Endothelial cell of umbilical vein (primary cell): ENCODE results near the gene PAX5. TPM values are rescaled to one million over a fixed set of nuclear protein-coding genes. Genes with fewer than 3 reads are reported as not detected.

Source experiments
- BruUV-seq: library from RNA; stranded (reverse); fragments of 400-500 nt; replicated peaks from 2 replicates; lab custom pipeline; 2021; lab: Mats Ljungman, UMichigan
- CTCF ChIA-PET: fragments of 300-600, 350-600 bp; sonication (Branson Sonifier 250); formaldehyde crosslinking; loops from one replicate; lab custom pipeline; 2021; ENCODE audit warnings: antibody characterized with exemption, inconsistent platforms; lab: Charles Lee
- POLR2A ChIA-PET: fragments of 300-600, 350-600 bp; sonication (Branson Sonifier 250); formaldehyde crosslinking; loops from one replicate; lab custom pipeline; 2021; ENCODE audit warnings: antibody characterized with exemption, inconsistent platforms; lab: Charles Lee
- DNase-seq: peaks from one replicate; pipeline ENCODE4 v3.0.0-alpha.2; 2011; ENCODE audit warnings: low read depth, low spot score
- FAIRE-seq: peaks from 2 replicates; lab custom pipeline; 2011; peaks lifted over from hg19 to GRCh38; lab: Jason Lieb, UNC
- H2AFZ ChIP-seq: 2 replicates; pipeline ENCODE4 v1.6.0; 2012; ENCODE audit warnings: low read depth, low read length, control low read depth, inconsistent platforms
- H3K27ac ChIP-seq: 2 replicates; pipeline ENCODE4 v1.5.1; 2011; ENCODE audit warnings: low read depth, mild to moderate bottlenecking, control low read depth, low read length, moderate library complexity; ENCODE audit not compliant: insufficient read depth
- H3K27me3 ChIP-seq, 2 experiments: 2 replicates each; pipeline versions ENCODE4 v1.6.0 to v1.6.1; 2011; ENCODE audit warnings: low read length in 2 of 2, mixed read lengths in 1 of 2; ENCODE audit not compliant: control insufficient read depth in 2 of 2, insufficient read depth in 2 of 2
- H3K36me3 ChIP-seq, 2 experiments: 2 replicates in 1 of 2; 3 replicates in 1 of 2; pipeline ENCODE4 v1.5.1; 2011; ENCODE audit warnings: low read length in 2 of 2, mild to moderate bottlenecking in 1 of 2, moderate library complexity in 1 of 2; ENCODE audit not compliant: control insufficient read depth in 2 of 2, insufficient read depth in 2 of 2; ENCODE audit errors: extremely low read depth in 1 of 2
- H3K4me1 ChIP-seq: 3 replicates; pipeline ENCODE4 v1.5.1; 2011; ENCODE audit warnings: mild to moderate bottlenecking, low read length; ENCODE audit not compliant: control insufficient read depth, insufficient read depth; ENCODE audit errors: extremely low read depth
- H3K4me2 ChIP-seq: 2 replicates; pipeline ENCODE4 v1.6.1; 2011; ENCODE audit warnings: low read length, control low read depth, mixed read lengths; ENCODE audit not compliant: insufficient read depth
- H3K4me3 ChIP-seq, 3 experiments: fragments of 200-600 bp in 1 of 3; sonication (generic), shearing (Covaris generic) in 1 of 3; replicated peaks in 1 of 3; 2 replicates each; pipeline ENCODE4 v1.5.1; 2011 to 2016; ENCODE audit warnings: control low read depth in 3 of 3, low read length in 3 of 3, mild to moderate bottlenecking in 2 of 3, inconsistent platforms in 1 of 3, low read depth in 1 of 3, moderate library complexity in 1 of 3; ENCODE audit not compliant: insufficient read depth in 1 of 3
- H3K79me2 ChIP-seq: 2 replicates; pipeline ENCODE4 v1.6.0; 2012; ENCODE audit warnings: low read length, inconsistent platforms; ENCODE audit not compliant: control insufficient read depth, insufficient read depth
- H3K9ac ChIP-seq: replicated peaks from 2 replicates; pipeline ENCODE3; 2011; ENCODE audit warnings: low read length, control low read depth; ENCODE audit not compliant: insufficient read depth; ENCODE audit errors: extremely low read depth
- H3K9me1 ChIP-seq: replicated peaks from 3 replicates; pipeline ENCODE4 v1.6.0; 2011; ENCODE audit warnings: mild to moderate bottlenecking, low read length; ENCODE audit not compliant: control insufficient read depth, insufficient read depth; ENCODE audit errors: extremely low read depth
- H3K9me3 ChIP-seq: replicated peaks from 2 replicates; pipeline ENCODE4 v1.5.1; 2012; ENCODE audit warnings: low read length, inconsistent platforms; ENCODE audit not compliant: control insufficient read depth, insufficient read depth
- H4K20me1 ChIP-seq: replicated peaks from 2 replicates; pipeline ENCODE3; 2011; ENCODE audit warnings: mild to moderate bottlenecking, low read length; ENCODE audit not compliant: control insufficient read depth, insufficient read depth; ENCODE audit errors: extremely low read depth
- EZH2 ChIP-seq: IDR thresholded peaks from 2 replicates; pipeline ENCODE4 v1.6.1; 2012; ENCODE audit warnings: borderline replicate concordance, low read depth, mild to moderate bottlenecking, moderate library complexity, low read length, inconsistent platforms; ENCODE audit not compliant: severe bottlenecking
- GATA2 ChIP-seq: IDR thresholded peaks from 2 replicates; pipeline ENCODE4 v1.7.0; 2011; ENCODE audit warnings: low read depth, mild to moderate bottlenecking, moderate library complexity, mixed read lengths, low read length; ENCODE audit not compliant: insufficient read length, insufficient read depth
- JUN ChIP-seq: IDR thresholded peaks from 2 replicates; pipeline ENCODE4 v1.6.1; 2011; ENCODE audit warnings: borderline replicate concordance, low read depth; ENCODE audit not compliant: insufficient read length, insufficient read depth
- POLR2A ChIP-seq: IDR thresholded peaks from 2 replicates; pipeline ENCODE4 v1.6.1; 2012; ENCODE audit warnings: low read depth, mild to moderate bottlenecking, control low read depth, low read length
- POLR2AphosphoS5 ChIP-seq: IDR thresholded peaks from 2 replicates; pipeline ENCODE4 v1.6.1; 2012; ENCODE audit warnings: low read depth, mild to moderate bottlenecking, control low read depth, low read length, moderate library complexity; ENCODE audit not compliant: insufficient read depth
- dilution Hi-C: fragments of 300-500 bp; cut with MboI; formaldehyde crosslinking; loops from one replicate; pipeline ENCODE4 v1.15.0; 2019; ENCODE audit warnings: low sequenced_read_pairs; ENCODE audit not compliant: extremely low pct_ligation_motif_present
- intact Hi-C: fragments of 100-400 bp; cut with micrococcal nuclease; formaldehyde crosslinking; loops from one replicate; pipeline ENCODE4 v1.10.0; 2022
- polyA plus RNA-seq, 4 experiments: library from polyadenylated mRNA; depleted of rRNA in 3 of 4; stranded (reverse) in 3 of 4; unstranded in 1 of 4; fragments of >200 nt; gene quantifications; 2 replicates each; pipeline versions ENCODE4 v1.2.1 to v1.2.3, GENCODE V29; 2011 to 2012; ENCODE audit warnings: missing spikeins in 1 of 4
- total RNA-seq: library from RNA; stranded (reverse); gene quantifications from 2 replicates; pipeline ENCODE4 v1.2.3, GENCODE V29; 2021
- TF ChIP-seq, protein P1 (sequence below), 2 donors: IDR thresholded peaks; 1 replicate in 1 of 2; 2 replicates in 1 of 2; pipeline ENCODE4 v1.5.1; 2011; ENCODE audit warnings: low read length in 2 of 2, mild to moderate bottlenecking in 2 of 2, moderate library complexity in 2 of 2, control low read depth in 1 of 2, inconsistent platforms in 1 of 2, low read depth in 1 of 2; ENCODE audit not compliant: insufficient read depth in 1 of 2; ENCODE audit errors: extremely low read depth in 1 of 2

PAX5 gene
- total and polyA plus RNA-seq, 2 donors (not counting 3 experiments of a cell fraction or from before 2014, with no cell fraction given), result not detected

DNA sequence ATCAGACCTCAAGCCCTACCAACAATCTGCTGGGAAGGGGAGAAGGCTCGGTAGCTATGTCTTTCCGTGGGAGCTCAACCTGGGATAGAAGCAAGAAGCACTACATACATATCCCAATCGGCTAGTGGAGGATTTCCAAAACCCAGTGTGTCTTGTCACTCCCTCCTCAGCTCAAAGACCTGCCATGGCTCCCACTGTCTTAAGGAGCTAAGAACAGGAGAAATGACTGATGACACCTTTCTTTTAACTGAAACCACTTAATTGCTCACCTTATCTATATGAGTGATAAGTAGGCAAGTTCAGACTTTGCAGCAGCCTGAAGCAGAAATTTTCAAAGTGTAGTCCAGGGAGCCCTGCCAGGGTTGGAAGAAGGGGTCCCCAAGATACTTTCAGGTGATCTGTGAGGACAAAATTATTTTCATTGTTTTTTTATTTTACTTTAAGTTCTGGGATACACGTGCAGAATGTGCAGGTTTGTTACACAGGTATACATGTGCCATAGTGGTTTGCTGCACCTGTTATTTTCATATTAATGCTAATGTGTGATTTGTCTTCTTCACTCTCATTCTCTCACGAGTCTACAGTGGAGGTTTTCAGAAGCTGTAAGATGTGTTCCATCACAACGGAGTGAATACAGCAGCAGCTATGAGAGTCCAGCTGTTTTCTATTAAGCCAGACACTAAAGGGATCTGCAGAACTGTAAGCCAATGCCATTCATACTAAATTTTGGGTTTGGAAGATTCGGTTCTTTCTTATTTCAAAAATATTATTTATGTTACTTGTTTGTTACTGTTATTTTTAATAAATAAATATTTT, 41.4 kb downstream of the PAX5 start:
- Histone ChIP-seq H3K4me1 (no peaks in the 10 kb centered on the region), H3K27ac (no peak overlapping the region), H3K79me2 (no peaks in the 10 kb centered on the region), H3K36me3 (no peaks in the 10 kb centered on the region), H3K9me3 (peaks cover 4% of the 10 kb centered on the region), H2AFZ (no peak overlapping the region), H3K4me2 (no peak overlapping the region), H4K20me1 (no peaks in the 10 kb centered on the region), H3K27me3 (peaks cover 21 to 25% of the 10 kb centered on the region in 2 experiments), H3K9me1 (no peaks in the 10 kb centered on the region), H3K4me3 (no peak overlapping the region), H3K9ac (no peak overlapping the region)
- intact Hi-C loops (no loop called here), dilution Hi-C loops (no loop called here)
- DNase-seq, result no peak
- POLR2A ChIA-PET, result interaction anchor here (0.6 kb wide), 1 partner anchor 1751 kb away, joined by 3 read pairs; no protein-coding TSS in a partner anchor
- FAIRE-seq, result no peak
- CTCF ChIA-PET, result interaction anchor here (0.5 to 7.1 kb wide), 5 partner anchors 70 to 360 kb away, joined by 3 to 81 read pairs (median 3); no protein-coding TSS in a partner anchor
- no TSS peak for BruUV-seq
- no peak for TF ChIP-seq JUN
- TF ChIP-seq, protein P1, sequence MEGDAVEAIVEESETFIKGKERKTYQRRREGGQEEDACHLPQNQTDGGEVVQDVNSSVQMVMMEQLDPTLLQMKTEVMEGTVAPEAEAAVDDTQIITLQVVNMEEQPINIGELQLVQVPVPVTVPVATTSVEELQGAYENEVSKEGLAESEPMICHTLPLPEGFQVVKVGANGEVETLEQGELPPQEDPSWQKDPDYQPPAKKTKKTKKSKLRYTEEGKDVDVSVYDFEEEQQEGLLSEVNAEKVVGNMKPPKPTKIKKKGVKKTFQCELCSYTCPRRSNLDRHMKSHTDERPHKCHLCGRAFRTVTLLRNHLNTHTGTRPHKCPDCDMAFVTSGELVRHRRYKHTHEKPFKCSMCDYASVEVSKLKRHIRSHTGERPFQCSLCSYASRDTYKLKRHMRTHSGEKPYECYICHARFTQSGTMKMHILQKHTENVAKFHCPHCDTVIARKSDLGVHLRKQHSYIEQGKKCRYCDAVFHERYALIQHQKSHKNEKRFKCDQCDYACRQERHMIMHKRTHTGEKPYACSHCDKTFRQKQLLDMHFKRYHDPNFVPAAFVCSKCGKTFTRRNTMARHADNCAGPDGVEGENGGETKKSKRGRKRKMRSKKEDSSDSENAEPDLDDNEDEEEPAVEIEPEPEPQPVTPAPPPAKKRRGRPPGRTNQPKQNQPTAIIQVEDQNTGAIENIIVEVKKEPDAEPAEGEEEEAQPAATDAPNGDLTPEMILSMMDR (IDR thresholded peaks at IDR 0.05; ENCODE audit: extremely low read depth in 1 of 2, insufficient read depth in 1 of 2, low read depth in 1 of 2, low read length in 2 of 2), result no peak
- TF ChIP-seq POLR2A, result no peak
- no peak for TF ChIP-seq POLR2AphosphoS5
- no peak for TF ChIP-seq EZH2
- no peak for TF ChIP-seq GATA2
